Activated CD8-positive, alpha-beta memory T cell treated with anti-CD3 and anti-CD28 coated beads, Interleukin-2, amount 50 U/mL, for 1 hour (primary cell): ENCODE results near the gene ZBTB20.

Experiments
- DNase-seq: peaks from one replicate; pipeline ENCODE4 v3.0.0-alpha.2; 2020; ENCODE audit errors: extremely low read depth

Gene ZBTB20

DNA sequence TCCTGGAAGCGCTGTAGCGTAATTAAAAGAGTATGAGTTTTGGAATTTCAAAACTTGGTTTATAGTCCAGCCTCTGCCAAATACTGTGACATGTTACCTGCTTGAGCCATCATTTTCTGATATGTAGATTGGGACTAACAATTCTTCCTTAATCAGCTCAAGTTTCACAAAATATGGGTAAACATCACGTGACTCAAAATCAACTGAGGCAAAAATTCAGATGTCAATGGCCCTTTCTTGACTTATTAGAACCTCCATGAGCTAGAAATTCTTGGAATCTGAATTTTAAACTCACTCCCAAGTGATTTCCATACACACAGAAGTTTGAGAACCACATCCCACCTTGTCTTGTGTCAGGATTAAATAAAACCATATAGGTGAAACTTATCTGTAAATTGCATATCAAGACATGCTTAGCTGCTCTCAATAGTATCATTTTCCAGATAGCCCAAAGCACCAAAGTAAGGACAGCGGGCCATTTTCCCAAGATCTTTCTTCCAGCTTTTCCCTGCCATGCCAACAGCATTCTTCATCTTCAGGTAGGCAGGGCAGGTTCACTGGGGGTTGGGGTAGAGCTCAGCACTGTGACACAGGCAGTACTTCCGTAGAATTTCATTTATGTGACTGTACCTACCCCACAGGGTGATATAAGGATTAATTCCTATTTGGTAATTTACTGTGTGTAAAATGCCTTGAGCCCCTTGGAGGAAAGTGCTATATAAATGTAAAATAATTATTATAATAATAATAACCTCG lies 474.2 kb downstream of the ZBTB20 start:
- DNase-seq: no peak

DNA sequence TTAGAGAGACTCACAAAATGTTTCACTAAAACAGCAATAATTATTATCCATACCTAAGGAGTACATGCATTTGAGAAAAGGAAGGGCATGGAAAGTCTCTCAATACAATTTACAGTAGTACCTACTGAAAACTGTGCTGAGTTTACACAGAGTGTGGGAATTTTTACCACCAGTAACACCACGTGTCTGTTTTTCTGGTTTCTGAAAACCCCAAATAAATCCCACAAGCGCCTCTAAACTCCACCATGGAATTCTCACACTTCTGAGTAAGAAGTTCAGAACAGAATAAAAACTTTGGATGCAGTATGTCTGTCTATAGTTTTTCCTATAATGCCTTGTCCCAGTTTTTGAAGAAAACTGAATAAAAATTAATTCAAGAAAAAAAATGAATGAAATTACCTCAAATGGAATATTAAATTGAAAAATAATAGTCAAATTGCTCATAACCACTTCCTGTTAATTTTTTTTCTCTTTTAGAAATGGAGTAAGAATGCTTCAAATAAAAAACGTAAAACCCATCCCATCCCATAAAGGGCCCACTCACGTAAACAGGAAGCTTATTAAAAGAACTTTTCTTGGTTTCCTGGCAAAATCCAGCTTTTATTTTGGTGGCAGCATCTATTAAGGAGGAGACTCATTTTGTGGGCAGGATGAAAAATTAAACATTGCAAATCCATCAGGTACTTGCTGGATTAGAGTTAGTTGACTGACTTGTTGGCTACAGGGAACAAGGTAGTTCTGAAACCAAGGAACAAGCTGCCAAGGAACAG lies 475.2 kb downstream of the ZBTB20 start:
- no peak for DNase-seq

DNA sequence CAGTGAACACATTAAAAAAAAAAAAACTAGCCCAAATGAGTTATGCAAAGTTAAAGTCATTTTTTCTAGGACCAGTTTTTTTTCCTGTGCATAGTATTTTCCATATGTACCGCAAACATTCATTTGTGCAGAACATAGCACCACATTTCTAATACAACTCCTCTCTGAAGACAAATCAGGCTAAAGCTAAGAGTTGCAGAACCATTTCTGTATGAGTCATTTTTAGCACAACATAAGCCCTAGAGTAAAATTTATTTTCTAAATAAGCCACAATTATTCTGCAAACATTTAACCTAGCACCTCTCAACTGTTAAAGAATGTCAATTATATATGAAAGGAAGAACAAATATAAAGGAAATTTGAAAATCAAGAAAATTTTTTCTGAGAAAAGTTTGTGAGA lies 477.5 kb downstream of the ZBTB20 start:
- DNase-seq: no peak

DNA sequence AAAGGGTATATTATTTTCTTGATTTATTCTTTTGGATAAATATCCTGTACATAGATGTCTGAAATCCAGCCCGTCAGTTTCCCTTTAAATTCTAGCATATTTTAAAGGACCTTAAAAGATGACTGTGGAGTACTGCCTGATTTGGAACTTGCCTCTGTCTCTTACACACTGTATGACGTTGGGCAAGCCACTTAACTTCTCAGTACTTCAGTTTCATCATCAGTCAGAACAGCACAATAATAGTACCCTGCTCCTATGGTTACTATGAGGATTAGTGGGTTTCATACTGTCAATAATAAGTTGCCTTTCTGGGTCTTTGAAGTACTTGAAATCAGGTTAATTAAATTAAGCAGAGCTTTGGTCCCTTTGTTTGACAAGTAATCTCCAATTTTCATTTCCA lies 479.0 kb downstream of the ZBTB20 start:
- DNase-seq: no peak

DNA sequence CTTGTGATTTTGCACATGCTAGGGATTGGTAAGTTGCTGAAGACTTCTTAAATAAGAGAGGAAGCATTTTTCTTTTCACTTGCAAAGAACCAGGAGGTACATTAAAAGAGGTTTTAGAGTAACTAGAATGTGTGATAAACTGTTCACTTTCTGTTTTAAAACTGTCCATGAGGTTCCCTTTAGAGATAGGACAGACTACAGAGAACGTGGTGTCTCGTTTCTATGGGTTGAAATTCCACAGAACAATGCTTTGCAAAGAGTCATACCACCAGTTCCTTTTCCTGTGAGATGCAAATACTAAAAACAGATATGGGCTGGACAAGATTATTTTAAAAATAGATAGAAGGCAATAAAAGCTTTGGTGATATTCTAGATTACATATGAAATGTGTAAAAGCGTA lies 480.5 kb downstream of the ZBTB20 start:
- DNase-seq: no peak

DNA sequence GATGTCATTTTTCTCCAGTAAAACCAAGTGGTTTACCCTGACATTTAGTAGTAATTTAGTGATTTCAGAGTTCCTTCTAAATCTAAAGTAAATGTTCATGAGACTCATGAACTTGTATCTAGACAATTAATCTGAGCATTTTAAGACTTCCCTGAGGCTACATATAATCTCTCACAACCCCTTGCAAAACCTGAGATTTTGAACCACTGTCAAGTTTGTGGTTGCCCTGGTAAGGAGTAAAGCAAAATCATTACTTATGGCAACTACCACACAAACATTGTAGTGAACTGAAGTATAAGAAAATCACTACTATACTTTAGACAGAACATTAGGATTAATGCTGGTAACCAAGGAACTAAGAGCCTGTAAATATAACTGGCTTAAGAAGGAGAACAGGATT lies 483.1 kb downstream of the ZBTB20 start:
- DNase-seq: no peak

DNA sequence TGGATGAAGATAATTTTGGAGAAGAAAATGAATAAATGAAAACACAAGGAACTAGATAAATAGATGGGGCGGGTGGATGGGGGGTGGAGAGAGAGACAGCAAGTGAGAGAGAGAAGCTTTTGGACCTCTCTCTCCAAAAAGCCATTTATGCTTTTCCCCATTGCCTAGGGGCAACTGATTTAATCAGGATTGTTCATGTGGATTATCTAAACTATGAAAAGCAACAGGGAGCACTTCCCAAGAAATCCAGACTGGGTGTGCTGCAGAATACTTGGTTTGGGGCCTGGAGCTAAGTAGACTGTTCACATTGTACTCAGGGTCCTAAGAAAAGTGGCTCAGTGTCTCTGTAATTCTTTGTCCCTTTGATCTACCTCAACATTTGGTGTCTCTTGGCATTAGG lies 486.3 kb downstream of the ZBTB20 start:
- no peak for DNase-seq

DNA sequence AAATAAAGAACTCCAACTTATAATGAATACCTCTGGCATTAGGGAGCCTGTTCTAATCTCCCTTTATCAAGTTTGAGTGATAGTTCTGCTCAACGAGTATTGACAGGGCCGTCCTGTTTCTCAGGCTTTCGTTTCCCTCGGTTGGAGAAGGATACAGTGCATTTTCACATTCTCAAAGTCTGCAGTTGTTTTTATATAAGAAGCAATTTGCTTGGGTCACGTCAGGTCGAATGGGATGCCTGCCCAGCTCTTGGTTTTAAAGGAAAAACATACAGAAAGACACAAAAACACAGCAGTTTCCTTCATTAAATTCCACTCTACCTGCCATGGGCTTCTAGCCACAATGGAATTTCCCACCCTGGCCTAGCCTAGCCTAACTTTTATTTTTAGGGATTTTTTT lies 487.0 kb downstream of the ZBTB20 start:
- DNase-seq: no peak

DNA sequence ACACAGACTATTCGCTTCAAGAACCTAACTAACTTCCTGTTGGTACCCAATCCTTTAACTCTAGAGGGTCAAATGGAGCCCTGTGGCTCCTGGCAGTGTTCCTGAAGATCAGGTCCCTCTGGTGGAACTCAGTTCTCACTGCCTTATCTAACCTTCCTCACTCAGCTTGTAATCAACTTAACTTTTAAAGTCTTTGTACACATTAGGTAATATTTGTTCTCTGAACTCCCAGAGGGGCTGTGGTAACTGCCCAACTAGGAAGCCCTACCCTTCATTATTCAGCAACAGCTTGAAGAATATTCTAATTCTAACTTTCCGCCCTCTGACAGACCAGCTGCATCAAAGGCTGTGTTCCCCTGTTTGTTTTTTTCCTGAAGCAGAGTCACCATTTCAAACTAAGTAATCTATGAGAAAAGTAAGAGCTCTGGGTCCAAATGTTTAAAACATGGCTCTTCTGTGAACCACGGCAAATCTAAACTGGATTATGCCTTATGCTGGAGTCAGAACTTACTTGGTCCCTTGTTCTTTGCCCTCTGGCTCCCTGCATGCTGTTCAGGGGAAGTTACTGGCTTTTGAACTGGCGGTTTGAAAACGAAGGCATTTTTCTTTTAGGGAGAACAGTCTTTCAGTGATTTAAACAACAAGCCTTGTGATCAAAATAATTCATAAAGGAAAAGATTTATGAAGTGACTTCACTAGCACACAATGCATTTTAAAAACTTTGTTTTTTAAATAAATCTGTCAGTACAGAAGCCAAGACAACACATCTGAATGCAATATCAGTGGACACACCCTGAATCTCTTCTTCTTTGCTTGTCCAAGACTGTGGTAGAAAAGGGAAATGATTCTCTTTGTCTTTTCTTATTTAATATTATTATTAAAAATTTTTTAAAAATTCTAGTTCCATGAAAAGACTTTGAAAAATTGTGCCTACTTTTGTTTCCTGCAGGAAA lies 487.7 kb downstream of the ZBTB20 start:
- DNase-seq: no peak

DNA sequence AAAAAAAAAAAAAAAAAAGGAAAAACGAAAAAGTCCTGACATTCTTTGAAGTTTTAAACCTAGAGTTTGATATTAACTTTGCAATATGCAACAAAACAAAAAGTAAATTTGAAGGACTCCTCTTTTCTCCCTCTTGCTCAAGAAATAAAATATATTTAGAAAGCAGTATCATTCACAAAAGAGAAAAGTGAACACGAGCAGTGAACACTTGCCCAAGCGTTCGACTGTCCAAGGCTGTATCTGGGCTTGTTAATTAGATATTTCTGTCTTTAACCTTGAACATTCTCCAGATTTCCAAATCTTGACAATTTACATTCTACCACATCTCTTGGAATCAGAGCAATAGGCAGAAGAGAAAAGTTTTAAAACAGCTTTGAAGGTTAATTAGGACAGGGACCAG lies 495.5 kb downstream of the ZBTB20 start:
- DNase-seq: no peak

DNA sequence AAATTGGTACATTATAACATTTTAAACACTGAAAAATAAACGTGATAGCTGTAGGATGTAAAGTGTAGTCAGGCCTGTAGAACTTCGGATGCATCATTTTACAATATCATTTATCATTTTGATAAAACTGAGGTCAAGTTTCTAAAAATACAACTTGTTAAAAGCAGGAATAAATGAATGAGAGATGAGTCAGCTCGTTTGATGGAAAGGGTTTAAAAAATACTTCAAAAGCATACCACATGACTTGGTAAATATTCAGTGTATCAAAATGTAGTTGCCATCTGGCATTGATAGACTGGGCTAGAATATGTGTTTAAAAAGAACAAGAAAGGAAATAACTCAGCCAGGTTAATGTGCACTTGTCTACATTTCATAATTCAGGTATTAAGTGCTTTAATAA lies 496.3 kb downstream of the ZBTB20 start:
- DNase-seq: no peak

DNA sequence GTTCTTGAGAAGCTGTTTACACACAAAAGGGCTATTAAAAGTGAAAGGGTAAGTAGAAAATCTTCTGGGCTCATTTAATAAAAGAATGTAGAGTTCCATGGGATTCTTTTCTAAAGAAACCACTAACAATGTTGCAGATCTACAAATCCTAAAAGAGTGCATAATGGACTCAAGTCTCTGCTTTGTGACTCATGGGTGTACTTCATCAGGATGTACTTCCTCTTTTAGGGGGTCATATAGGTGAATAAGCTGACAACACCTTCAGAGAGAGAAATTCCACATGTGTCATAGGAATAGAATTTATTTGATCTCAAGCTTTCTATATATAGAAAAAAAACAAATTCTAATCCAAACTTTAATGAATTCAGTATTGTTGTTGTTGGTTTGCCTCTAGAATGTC lies 497.8 kb downstream of the ZBTB20 start:
- DNase-seq: no peak

DNA sequence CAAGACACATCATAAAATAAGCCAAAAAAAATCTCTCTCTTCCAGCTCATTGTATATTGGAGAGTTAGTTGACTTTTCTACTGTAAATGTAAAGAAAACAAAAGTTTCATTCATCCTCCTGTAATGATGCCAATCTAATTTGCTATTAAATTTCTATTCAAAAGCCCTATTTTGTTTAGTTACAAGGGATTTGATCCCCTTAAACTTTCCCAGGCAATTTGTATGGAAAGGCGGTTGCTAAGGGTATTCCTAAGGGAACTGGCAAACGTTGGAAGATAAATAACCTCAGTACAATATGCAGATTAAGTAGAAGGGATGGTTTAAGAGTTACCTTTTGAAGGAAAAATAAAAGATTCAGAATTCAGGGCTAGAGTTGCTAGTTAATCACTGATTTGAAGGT lies 500.6 kb downstream of the ZBTB20 start:
- no peak for DNase-seq

DNA sequence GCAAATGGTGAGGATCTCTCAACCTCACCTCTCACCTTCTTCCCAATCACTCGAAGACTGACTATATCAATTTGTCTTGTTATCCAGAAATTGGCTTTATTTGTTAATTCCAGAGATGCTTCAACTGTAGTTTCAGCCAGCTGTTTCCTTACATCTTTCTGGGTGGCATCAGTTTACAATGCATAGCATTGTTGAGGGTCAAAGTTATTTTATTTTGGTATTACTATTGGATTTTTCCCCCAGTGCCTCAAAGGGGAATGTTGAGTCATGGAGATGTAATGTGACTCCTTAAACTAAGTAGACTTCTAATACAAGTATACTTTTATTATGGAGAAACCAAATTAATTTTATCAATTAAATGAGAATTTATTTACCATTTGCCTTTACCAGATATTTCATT lies 501.7 kb downstream of the ZBTB20 start:
- no peak for DNase-seq

DNA sequence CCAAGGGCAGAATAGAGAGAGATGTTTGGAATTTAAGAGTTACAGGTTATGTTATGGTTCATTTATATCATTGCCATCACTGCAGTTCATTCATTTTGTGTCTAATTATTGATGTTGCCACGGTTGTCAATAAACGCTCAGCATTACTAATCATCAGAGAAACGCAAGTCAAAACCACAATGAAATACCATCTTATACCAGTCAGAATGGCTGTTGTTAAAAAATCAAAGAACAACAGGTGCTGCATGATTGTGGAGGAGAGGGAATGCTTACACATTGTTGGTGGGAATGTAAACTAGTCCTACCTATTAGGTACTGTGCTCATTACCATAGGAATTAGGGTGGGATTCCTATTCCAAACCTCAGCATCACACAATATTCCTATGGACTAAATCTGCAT lies 502.7 kb downstream of the ZBTB20 start:
- DNase-seq: no peak

DNA sequence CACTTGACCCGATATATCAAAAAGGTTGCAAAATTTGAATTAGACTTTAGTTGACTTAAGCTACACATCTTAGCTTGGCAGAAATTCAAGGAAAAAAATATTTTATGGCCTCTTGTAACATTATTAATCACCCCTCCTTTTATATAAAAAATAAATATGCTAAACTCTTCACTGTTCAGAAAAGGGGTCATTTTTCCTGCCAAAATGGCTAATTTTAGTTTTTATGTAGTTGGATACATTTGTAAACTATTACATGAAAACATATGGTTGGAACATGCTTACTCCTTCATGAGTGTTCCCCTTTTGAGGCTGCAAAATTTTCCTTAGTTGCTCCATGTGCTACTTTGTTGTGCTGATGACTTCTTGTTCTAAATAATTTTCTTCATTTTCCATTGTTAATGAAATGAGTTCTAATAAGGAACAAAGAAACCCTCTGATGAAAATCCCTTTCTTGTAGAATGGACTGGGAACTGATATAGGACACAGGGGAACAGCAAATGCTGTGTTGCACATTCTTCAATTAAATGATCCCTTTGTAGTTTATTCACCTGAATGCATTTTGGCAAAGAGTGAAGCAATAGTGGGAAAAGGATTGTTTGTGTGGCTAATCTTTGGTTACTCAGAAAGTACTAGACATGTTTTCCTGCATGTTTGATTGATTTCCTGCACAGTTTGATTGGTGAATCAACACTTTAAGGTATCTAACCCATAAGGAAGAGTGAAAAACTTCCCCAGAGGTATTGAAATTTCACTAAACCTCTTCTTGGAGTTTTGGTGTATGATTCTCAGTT lies 503.9 kb downstream of the ZBTB20 start:
- DNase-seq: no peak

DNA sequence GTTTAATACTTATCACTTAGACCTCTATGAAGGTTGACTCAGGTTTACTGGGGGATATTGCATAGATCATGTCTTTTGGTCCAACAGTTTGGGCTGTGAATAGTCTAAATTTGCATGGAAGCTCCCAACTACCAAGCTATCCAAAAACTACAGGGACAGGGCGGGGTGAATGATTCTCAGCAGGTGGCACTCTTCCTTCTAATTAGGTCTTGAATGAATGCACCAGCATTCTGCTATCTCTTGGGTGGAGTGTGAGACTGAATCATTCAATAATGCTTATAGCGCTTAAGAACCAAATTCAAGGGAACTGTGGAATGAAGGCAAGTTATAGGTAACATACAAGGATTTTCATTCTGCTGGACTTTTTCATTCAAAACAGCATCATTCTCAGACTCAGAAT lies 507.0 kb downstream of the ZBTB20 start:
- DNase-seq: no peak

DNA sequence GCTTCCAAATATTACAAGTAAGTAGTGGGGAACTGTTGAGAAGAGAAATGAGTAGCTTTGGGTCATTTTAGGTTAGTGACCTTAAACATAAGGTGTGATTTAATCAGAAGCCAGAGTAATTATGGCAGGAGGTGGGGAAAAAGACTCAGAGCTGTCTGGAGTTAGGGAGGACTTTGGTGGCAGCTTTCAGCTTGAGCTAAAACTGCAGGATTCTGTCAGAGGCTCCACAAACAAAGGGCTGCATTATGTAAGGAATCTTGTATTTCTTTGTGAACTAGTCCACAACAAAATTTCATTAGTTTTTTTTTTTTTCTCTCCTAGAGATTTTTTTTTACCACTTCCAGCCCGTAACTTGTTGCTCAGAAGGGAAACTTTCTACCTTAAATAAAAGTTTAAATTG lies 507.9 kb downstream of the ZBTB20 start:
- no peak for DNase-seq

DNA sequence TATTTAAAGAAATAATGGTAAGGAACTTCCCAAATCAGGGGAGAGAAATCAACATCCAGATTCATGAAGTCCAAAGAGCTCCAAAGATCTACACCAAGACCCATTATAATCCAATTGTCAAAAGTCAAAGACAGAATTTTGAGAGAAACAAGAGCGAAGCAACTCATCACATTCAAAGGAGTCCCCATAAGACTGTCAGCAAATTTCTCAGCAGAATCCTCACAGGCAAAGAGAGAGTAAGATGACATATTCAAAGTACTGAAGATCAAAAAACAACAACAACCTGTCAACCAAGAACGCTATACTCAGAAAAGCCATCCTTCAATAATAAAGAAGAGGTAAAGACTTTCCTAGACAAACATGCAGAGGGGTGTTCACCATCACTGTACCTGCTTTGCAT lies 511.2 kb downstream of the ZBTB20 start:
- DNase-seq: no peak

DNA sequence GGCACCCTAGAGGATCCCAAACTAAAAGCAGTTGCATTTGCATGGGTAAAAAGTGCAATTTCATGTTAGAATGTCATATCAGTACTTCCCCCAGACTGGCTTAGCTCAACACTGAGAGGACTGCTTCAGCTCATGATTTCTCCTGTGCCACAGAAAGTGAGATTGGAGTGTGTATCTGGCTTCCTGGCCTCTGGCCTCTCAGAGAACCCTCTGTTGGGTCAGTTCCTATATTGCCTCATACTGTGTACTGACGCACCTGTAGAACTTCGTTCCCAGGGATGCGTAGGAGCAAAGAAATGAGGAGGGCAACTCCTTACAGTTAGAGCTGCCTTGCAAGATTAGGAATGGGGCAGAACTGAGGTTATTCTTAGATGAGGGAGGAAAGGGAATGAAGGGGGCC lies 512.5 kb downstream of the ZBTB20 start:
- DNase-seq: no peak

DNA sequence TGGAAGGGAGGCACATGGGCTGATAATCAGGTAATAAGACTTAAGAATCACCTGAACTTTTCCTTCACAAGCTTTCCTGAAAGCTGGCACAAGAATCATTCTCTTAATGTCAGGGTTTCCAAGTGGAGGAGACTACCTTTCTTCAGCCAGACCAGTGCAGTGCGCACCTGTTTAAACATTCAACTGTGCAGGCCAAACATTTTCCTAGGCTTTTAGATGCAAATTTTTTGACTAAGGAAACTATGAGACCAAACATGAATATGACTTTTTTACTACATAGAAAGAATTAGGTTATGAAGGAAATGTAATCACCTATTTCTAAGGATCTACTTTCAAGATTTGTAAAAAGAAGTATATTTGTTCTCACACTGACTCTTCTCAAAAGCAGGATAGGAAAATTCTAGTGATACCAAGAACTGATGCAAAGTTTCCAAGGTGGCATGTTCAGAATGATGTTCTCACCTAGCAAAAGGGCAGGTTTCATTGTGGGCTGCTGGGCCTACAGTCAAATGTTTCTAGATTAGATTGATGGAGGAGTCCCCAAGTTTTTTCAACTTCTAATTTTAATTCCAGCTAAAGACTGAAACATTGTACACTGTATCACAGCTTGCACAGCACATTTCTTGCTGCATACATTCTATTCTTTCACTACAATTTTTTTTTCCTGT lies 514.2 kb downstream of the ZBTB20 start:
- DNase-seq: no peak
